Measurements from ENCODE around the gene STX3.

- TF ChIP-seq, protein P1, sequence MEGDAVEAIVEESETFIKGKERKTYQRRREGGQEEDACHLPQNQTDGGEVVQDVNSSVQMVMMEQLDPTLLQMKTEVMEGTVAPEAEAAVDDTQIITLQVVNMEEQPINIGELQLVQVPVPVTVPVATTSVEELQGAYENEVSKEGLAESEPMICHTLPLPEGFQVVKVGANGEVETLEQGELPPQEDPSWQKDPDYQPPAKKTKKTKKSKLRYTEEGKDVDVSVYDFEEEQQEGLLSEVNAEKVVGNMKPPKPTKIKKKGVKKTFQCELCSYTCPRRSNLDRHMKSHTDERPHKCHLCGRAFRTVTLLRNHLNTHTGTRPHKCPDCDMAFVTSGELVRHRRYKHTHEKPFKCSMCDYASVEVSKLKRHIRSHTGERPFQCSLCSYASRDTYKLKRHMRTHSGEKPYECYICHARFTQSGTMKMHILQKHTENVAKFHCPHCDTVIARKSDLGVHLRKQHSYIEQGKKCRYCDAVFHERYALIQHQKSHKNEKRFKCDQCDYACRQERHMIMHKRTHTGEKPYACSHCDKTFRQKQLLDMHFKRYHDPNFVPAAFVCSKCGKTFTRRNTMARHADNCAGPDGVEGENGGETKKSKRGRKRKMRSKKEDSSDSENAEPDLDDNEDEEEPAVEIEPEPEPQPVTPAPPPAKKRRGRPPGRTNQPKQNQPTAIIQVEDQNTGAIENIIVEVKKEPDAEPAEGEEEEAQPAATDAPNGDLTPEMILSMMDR (IDR thresholded peaks at IDR 0.05): no peak
- TF ChIP-seq CHD4 (IDR thresholded peaks at IDR 0.05; ENCODE audit: borderline replicate concordance) (no peak), POLR2AphosphoS2 (conservative IDR thresholded peaks at IDR 0.05; ENCODE audit: low read length) (no peak), MAX (IDR thresholded peaks at IDR 0.05) (no peak), MAFK (IDR thresholded peaks at IDR 0.05; ENCODE audit: partially characterized antibody) (no peak), RCOR1 (IDR thresholded peaks at IDR 0.05; ENCODE audit: low read depth, low read length) (no peak), EP300 (IDR thresholded peaks at IDR 0.05) (no peak), RAD21 (conservative IDR thresholded peaks at IDR 0.05 in 1 of 2, IDR thresholded peaks at IDR 0.05 in 1 of 2) (no peak), POLR2A (IDR thresholded peaks at IDR 0.05; ENCODE audit: low read length) (no peak)
Observed at GRCh38 chr11:59854871-59855270, 99.7 kb downstream of the STX3 start.

All from A549 (cell line).